Fibroblast of mammary gland (primary cell): Measurements from ENCODE around the gene NISCH.
"Not testable (repeated sequence)": the region's sequence is repeated elsewhere in the genome, so short reads cannot be mapped to it uniquely, and the experiment has no call there.

Experiments
- DNase-seq: peaks from one replicate; pipeline ENCODE4 v3.0.0-alpha.2; 2010; ENCODE audit warnings: low read depth
- H3K4me3 ChIP-seq: 2 replicates; pipeline ENCODE4 v1.5.1; 2011; ENCODE audit warnings: low read depth, mild to moderate bottlenecking, low read length, moderate library complexity; ENCODE audit not compliant: control insufficient read depth
- CTCF ChIP-seq: conservative IDR thresholded peaks from 2 replicates; pipeline ENCODE4 v1.5.1; 2011; ENCODE audit warnings: low read depth, low read length, inconsistent platforms; ENCODE audit not compliant: control insufficient read depth, insufficient read depth

Gene NISCH

GRCh38 chr3:52523386-52524257 is 68.2 kb downstream of the NISCH start:
- no peak for TF ChIP-seq CTCF
- no peak overlapping the region for H3K4me3 ChIP-seq
- no peak for DNase-seq

DNA sequence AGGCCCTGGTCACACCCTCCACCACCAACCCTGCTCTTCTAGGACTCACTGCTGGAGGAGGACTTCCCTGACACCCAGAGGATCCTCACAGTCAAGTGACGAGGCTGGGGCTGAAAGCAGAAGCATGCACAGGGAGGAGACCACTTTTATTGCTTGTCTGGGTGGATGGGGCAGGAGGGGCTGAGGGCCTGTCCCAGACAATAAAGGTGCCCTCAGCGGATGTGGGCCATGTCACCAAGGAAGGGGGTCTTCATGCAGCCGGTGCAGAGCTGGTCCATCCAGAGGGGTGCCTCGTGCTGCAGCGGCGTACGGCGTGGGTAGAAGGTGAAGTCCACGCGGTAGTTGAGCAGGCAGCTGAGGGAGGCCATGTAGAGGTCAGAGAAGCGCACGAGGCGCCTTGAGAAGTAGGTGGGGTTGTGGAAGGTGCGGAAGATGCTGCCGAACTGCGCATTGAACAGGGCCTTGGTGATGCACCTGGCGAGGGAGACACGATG is 68.9 kb downstream of the NISCH start:
- no peak for DNase-seq
- TF ChIP-seq CTCF, result no peak
- H3K4me3 ChIP-seq, result no peak overlapping the region

DNA sequence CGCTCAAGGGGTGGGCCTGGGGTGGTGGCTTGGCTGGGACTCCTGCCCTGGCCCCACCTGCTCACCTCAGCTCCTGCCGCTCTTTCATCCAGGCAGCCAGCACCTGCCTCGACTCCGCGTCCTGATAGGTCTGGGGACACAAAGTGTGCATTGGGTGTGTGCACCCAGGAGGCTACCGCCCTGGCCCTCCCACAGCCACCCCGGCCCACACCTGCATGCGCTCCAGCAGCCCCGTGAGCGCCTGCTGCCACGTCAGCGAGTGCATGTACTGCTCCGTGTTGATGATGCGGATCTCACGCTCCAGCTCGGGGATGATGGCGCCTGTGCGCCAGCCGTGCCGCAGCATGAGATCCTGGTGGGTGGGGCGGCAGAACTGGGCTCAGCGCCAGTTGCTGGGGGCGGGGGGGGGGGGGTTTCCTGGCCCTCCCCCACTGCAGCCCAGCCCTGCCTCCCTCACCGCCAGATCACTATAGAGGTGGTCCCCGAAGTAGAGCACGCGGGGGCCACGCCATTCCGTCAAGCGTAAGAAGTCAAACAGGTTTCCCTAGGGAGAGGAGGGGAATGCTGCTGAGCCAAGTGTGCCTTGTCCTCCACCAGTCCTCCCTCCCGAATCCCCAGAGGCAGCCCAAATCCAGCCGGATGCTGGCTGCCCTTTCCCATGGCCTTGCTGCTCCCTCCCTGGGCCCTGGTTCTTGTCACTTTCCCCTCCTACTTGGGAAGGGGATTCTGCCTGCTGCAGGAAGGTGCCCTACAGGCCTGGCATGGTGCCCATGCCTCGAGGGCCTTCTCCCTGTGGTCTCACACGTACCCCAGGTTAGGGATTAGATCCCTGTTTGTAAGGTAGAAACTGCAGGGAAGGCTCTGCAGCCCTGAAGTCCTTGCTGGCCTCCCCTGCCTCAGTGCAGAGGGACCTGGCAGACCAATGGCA is 69.6 kb downstream of the NISCH start:
- TF ChIP-seq CTCF, result no peak
- no peak overlapping the region for H3K4me3 ChIP-seq
- DNase-seq, result no peak

- no peak for DNase-seq
- H3K4me3 ChIP-seq, result no peak overlapping the region
Measured at GRCh38 chr3:52525680-52526561, 70.5 kb downstream of the NISCH start.

DNA sequence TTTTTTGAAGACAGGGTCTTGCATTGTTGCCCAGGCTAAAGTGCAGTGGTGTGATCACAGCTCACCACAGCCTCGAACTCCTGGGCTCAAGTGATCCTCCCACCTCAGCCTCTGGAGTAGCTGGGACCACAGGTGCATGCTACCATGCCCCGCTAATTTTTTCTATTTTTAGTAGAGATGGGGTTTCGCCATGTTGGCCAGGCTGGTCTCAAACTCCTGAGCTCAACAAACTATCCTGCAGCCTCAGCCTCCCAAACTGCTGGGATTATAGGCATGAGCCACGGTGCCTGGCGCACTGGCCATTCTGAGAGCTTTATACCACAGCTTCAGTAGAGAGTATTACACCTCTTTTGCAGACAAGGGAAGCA is 71.3 kb downstream of the NISCH start:
- not testable (repeated sequence) for DNase-seq

More at GRCh38 chr3:52525680-52526561, 70.5 kb downstream of the NISCH start:
- TF ChIP-seq CTCF, result no peak

GRCh38 chr3:52527039-52527731 is 71.8 kb downstream of the NISCH start:
- no peak overlapping the region for H3K4me3 ChIP-seq
- DNase-seq, result no peak
- no peak for TF ChIP-seq CTCF

More for the DNA sequence above, 71.3 kb downstream of the NISCH start:
- not testable (repeated sequence) for H3K4me3 ChIP-seq
